ENCODE measurements around the gene GPC5. TPM values are rescaled to one million over a fixed set of nuclear protein-coding genes. Genes with fewer than 3 reads are reported as not detected.

Gene GPC5
- polyA plus RNA-seq, 2 donors: not detected

Other genes starting within 250 kb of the GPC5 start
- 1 to 10 TPM; 1.7 to 7.2 TPM for gene MIR17HG, start 50.9 kb upstream of the GPC5 start, polyA plus RNA-seq

Data from esophagus (tissue), 2 donors.